Stimulated activated CD4-positive, alpha-beta T cell treated with anti-CD3 and anti-CD28 coated beads, TNF-alpha, amount 100 ng/mL, for 48 hours (primary cell): ENCODE data around the gene ARV1.
A peak's percentile ranks its signal among the peaks of the same experiment; 100 is the strongest.
"Not testable (repeated sequence)": the region's sequence is repeated elsewhere in the genome, so short reads cannot be mapped to it uniquely, and the experiment has no call there.

Source experiments
- DNase-seq, 3 donors: peaks; one replicate each; pipeline ENCODE4 v3.0.0-alpha.2; 2020; ENCODE audit warnings: low read depth in 3 of 3

Gene ARV1

GRCh38 chr1:230976825-230977747 lies 1.8 kb upstream of the ARV1 start:
- no peak for DNase-seq

GRCh38 chr1:230977761-230978490 lies 968 bp upstream of the ARV1 start:
- peak in 1 of 3 donors; percentile 23 for DNase-seq

- DNase-seq: no peak
Measured at GRCh38 chr1:230979389-230979716, 459 bp downstream of the ARV1 start.

- DNase-seq: no peak
Measured at GRCh38 chr1:230979952-230980351, 1.1 kb downstream of the ARV1 start.

GRCh38 chr1:230982696-230983095 lies 3.8 kb downstream of the ARV1 start:
- no peak for DNase-seq

GRCh38 chr1:230983811-230984210 lies 4.9 kb downstream of the ARV1 start:
- DNase-seq: no peak

GRCh38 chr1:230984622-230985515 lies 6.0 kb downstream of the ARV1 start:
- not testable (repeated sequence) for DNase-seq

GRCh38 chr1:230985711-230986110 lies 6.8 kb downstream of the ARV1 start:
- DNase-seq: no peak

GRCh38 chr1:230986976-230987375 lies 8.1 kb downstream of the ARV1 start:
- no peak for DNase-seq

GRCh38 chr1:230987448-230987847 lies 8.6 kb downstream of the ARV1 start:
- DNase-seq: no peak

- no peak for DNase-seq
Measured at GRCh38 chr1:230992100-230992774, 13.3 kb downstream of the ARV1 start.

GRCh38 chr1:230994860-230995259 lies 16.0 kb downstream of the ARV1 start:
- no peak for DNase-seq

GRCh38 chr1:231000201-231000600 lies 21.3 kb downstream of the ARV1 start:
- no peak for DNase-seq

- DNase-seq: no peak
Measured at GRCh38 chr1:231000639-231001038, 21.7 kb downstream of the ARV1 start.

- no peak for DNase-seq
Measured at GRCh38 chr1:231001892-231002291, 23.0 kb downstream of the ARV1 start.

- DNase-seq: not testable (repeated sequence)
Measured at GRCh38 chr1:231007535-231007934, 28.6 kb downstream of the ARV1 start.

GRCh38 chr1:231011360-231011759 lies 32.5 kb downstream of the ARV1 start:
- no peak for DNase-seq

- no peak for DNase-seq
Measured at GRCh38 chr1:231011963-231012362, 33.1 kb downstream of the ARV1 start.

GRCh38 chr1:231013391-231014015 lies 34.6 kb downstream of the ARV1 start:
- DNase-seq: no peak

GRCh38 chr1:231016234-231016633 lies 37.3 kb downstream of the ARV1 start:
- DNase-seq: no peak

GRCh38 chr1:231016966-231017365 lies 38.1 kb downstream of the ARV1 start:
- DNase-seq: no peak
